HG03175 (cell line): ENCODE data around the gene WIPI1.
"Not testable (repeated sequence)": the region's sequence is repeated elsewhere in the genome, so short reads cannot be mapped to it uniquely, and the experiment has no call there.

Experiments
- ATAC-seq: cut with Tn5 transposase; IDR thresholded peaks from one replicate; pipeline ENCODE4 v1.9.1; 2021; ENCODE audit warnings: mild to moderate bottlenecking, moderate library complexity; ENCODE audit not compliant: unreplicated experiment

The WIPI1 gene

DNA sequence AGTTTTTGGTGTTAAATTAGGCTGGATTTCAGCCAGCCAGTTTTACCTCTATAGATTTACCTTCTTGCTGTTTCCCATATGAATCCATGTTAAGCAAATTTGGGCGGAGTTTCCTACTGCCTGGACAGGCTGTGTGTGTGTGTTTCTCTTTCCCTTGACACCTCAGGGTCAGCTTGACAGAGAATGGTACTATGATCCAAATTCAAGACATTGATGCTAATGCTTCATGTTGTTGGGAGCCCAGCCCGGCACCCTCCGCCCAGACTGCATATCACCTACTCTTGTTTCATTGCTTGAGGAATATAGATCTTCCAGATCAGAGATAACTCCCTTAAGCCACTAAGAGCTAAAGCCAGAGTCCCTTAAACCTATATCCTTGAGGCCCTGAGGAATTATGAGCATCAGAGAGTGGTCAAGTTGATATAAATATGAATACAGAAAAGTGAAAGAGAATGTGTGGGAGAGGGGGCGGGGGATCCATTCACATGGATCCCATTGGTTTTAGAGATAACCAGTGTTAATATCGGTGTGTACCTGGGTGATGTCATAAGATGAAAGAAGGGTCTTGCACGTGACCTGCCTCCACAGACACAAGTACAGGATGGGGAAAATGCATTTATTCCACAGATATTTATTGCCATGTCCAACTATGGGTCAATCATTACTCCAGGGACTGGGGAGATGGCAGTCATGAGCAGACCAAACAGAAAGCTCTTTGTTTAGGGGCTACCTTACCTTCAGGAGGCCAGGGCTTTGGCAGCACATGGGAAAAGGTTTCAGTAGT, 69.7 kb downstream of the WIPI1 start:
- ATAC-seq, result no peak

DNA sequence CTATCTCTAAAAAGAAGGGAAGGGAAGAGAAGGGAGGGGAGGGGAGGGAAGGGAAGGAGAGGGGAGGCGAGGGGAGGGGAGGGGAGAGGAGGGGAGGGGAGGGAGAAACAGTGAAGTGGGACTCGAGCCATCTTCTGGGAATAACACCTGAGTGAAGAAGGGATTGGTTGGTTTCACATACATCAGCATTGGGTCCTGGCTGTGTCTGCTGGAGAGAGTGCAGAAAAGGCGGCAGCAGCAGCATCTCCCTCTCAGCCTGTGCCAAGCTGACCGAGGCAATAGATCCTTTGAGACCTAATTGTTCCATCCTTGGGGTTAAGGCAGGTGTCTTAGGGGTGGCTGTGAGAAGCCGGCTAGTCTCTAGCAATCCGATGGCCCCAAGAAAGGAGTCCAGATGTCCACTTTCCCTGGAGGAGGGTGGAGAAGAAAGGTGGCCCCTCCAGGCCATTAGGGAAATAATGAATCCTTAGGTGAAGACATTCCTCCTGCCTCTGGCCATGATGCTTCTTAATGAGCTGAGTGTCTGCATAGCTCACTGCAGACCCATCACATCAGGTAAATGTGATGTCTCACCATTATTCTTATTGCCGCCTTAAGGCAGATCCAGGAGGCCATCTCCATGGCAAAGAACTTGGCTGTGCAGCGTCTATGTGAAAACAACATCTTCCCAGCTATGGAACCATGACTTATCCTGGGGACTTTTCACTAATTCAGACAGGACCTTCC, 71.6 kb downstream of the WIPI1 start:
- no peak for ATAC-seq

- ATAC-seq, result no peak
Measured at GRCh38 chr17:68384941-68385340, 72.4 kb downstream of the WIPI1 start.

- no peak for ATAC-seq
Measured at GRCh38 chr17:68384471-68384870, 72.8 kb downstream of the WIPI1 start.

GRCh38 chr17:68383443-68384321, 73.6 kb downstream of the WIPI1 start:
- no peak for ATAC-seq

GRCh38 chr17:68383120-68383442, 74.2 kb downstream of the WIPI1 start:
- no peak for ATAC-seq

DNA sequence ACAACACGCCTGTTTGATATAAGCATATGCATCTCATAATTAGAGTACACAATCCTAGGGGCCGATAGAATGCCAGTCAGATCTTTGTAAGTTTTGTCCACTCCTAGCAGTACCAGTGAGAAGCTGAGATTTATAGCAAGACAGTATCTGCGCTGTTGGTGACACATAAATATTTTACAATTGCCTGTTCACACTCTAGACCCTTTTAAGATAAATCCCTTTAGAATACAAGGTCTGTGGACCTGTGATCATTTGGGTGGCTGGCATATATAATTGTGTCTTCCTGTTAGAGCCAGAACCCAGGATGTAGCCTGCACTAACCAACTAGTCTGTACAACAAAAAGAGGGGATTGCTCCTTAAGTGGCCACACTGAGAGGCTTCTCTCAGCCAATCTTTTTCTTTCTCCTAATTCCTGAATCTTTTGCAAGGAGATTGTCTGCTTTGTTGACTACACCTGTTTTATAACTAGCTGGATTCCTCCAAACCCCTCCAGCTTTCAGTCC, 74.7 kb downstream of the WIPI1 start:
- no peak for ATAC-seq

DNA sequence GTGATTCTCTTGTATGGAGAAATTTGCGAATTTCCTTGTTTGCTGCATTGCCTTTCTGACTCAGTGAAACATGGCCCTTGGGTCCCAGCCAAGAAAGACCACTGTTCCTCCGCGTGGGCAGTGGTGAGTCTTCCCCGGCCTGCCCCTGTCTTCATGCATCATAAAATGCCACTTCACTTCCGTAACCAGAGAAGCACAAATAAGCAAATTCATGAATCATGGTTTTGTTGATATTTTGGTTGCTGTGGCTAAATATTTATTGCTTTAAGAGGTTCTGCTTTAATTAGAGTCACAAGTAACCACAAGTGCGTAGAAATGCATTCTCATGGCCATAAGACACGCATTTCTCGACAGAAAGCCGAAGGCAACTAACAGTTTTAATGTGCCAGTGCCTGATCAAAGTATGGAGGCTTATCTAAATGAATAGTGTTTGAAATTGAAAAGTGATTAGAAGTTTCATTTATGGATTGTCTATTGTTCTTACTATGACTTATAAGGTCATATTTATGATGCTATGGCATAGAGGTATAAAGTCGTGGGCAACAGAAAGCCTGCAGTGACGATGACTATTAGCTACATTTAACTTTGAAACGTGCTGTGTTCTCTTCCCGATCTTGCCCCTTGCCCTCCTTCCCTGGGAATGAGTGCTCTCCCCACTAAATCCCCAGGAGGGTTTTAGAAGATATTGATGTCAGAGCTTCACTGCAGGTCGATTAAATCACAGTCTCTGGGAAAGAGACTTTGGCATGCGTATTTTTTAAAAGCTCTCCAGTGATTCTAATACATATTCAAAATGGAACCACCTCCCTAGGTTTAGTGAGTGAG, 76.0 kb downstream of the WIPI1 start:
- ATAC-seq, result no peak

GRCh38 chr17:68379692-68380677, 77.3 kb downstream of the WIPI1 start:
- ATAC-seq, result no peak

- ATAC-seq, result no peak
Measured at GRCh38 chr17:68379177-68379510, 78.2 kb downstream of the WIPI1 start.

DNA sequence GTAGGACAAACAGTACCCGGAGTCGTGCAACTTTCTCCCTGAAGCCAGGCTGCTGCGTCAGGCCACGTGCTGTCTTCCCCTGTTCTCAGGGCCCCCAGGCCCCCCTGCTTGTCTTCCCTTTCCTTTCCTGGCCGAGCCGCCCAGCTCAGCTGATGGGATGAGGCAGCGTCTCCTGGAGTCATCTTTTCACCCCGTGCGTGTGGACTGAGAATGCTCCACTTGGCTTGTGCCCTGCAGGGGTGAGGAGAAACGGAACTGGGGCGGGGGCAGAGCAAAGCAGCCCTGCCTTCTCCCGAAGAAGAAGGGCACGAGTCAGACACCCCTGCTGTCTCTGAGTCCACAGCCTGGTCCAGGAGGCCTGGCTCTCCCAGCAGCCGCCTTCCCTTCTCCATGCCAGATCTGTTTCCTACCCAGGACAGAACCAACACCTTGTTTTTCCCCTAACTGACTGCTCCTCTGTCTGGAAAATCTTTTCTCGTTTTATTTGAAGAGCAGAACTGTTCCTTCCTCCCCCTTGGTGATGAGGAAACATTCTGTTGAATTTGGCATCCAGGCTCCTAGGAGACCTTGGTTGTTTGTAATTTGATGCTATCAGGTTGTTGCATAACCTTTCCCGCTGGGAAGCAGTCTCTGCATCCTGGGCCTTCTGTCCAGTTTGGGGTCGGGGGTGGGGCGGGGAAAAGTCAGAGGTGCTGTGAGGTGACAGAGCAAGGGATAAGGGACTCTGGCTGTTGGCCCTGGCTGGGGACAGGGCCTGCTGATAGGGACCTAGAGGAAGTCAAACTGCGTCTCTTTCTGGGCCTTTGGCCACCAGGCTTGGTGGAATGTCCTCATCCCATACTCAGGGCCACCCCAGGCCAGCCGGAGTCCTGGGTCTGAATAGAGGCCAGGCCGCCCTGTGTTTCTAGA, 78.8 kb downstream of the WIPI1 start:
- no peak for ATAC-seq

DNA sequence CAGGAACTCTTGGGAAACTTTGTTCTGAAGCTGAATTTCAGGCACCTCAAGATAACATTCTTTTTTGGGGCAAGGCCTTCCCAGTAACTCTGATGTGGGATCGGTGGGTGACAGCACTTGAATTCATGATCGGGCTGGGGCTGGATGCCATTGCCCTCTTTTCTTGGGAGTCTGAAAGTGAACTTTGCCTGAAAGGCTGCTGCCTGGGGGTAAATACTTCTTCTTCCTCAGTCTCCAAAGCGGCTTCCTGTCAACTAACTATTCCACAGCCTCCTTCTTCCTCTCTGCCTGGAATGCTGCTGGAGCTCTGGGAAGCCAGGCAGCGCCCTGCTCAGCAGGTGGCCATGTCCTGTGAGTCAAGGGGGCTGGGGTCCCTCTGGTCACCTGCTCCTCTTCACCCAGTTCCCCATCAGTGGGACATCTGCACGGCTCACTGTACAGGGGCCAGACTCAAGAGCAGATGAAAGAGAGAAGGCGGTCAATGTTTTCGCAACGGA, 79.5 kb downstream of the WIPI1 start:
- ATAC-seq, result no peak

DNA sequence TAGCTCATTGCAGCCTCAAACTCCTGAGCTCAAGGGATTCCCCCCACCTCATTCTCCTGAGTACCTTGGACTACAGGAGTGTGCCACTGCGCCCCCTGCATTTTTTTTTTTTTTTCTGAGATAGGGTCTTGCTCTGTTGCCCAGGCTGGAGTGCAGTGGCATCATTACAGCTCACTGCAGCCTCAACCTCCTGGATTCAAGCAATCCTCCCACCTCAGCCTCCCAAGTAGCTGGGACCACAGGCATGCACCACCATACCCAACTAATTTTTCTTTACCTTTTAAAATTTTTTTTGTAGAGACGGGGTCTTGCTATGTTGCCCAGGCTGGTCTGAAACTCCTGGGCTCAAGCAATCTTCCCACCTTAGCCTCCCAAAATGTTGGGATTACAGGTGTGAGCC, 81.1 kb downstream of the WIPI1 start:
- not testable (repeated sequence) for ATAC-seq

GRCh38 chr17:68375566-68375965, 81.7 kb downstream of the WIPI1 start:
- ATAC-seq, result no peak
